Measurements from ENCODE around the gene GPATCH11.

The GPATCH11 gene

GRCh38 chr2:37083873-37084794 lies at the start of gene GPATCH11, which contains the start of gene HEATR5B:
Gene GPATCH11 (plus strand): TSS chr2:37084518. CDS start chr2:37088382, 3,864 bp downstream.
Gene HEATR5B (minus strand): TSS chr2:37084372. CDS start chr2:37083414, 958 bp downstream.
- peak within 1 kb of the TSS; percentile 62 for H3K4me3 ChIP-seq (ENCODE audit: low read depth, low read length)
- DNase-seq (ENCODE audit: low read depth), result peak; percentile 97
- no peak for TF ChIP-seq CTCF (IDR thresholded peaks at IDR 0.05; ENCODE audit: insufficient read depth, low read depth, low read length, missing control alignments)

GRCh38 chr2:37037771-37038170 lies 46.5 kb upstream of the GPATCH11 start:
- TF ChIP-seq CTCF (IDR thresholded peaks at IDR 0.05; ENCODE audit: insufficient read depth, low read depth, low read length, missing control alignments), result no peak
- no peak overlapping the region for H3K4me3 ChIP-seq (ENCODE audit: low read depth, low read length)
- DNase-seq (ENCODE audit: low read depth), result no peak

- TF ChIP-seq CTCF (IDR thresholded peaks at IDR 0.05; ENCODE audit: insufficient read depth, low read depth, low read length, missing control alignments), result no peak
- DNase-seq (ENCODE audit: low read depth), result no peak
- H3K4me3 ChIP-seq (ENCODE audit: low read depth, low read length), result no peak overlapping the region
Observed at GRCh38 chr2:37039580-37039979, 44.7 kb upstream of the GPATCH11 start.

- no peak for TF ChIP-seq CTCF (IDR thresholded peaks at IDR 0.05; ENCODE audit: insufficient read depth, low read depth, low read length, missing control alignments)
- no peak for DNase-seq (ENCODE audit: low read depth)
- H3K4me3 ChIP-seq (ENCODE audit: low read depth, low read length), result no peak overlapping the region
Observed at GRCh38 chr2:37052600-37053332, 31.6 kb upstream of the GPATCH11 start.

GRCh38 chr2:37059841-37060240 lies 24.5 kb upstream of the GPATCH11 start:
- H3K4me3 ChIP-seq (ENCODE audit: low read depth, low read length), result no peak overlapping the region

GRCh38 chr2:37060446-37060845 lies 23.9 kb upstream of the GPATCH11 start:
- H3K4me3 ChIP-seq (ENCODE audit: low read depth, low read length), result no peak overlapping the region
- DNase-seq (ENCODE audit: low read depth), result no peak
- TF ChIP-seq CTCF (IDR thresholded peaks at IDR 0.05; ENCODE audit: insufficient read depth, low read depth, low read length, missing control alignments), result no peak

More at GRCh38 chr2:37059841-37060240, 24.5 kb upstream of the GPATCH11 start:
- DNase-seq (ENCODE audit: low read depth), result no peak
- no peak for TF ChIP-seq CTCF (IDR thresholded peaks at IDR 0.05; ENCODE audit: insufficient read depth, low read depth, low read length, missing control alignments)
